ENCODE measurements around the gene TCEA3.

The TCEA3 gene

DNA sequence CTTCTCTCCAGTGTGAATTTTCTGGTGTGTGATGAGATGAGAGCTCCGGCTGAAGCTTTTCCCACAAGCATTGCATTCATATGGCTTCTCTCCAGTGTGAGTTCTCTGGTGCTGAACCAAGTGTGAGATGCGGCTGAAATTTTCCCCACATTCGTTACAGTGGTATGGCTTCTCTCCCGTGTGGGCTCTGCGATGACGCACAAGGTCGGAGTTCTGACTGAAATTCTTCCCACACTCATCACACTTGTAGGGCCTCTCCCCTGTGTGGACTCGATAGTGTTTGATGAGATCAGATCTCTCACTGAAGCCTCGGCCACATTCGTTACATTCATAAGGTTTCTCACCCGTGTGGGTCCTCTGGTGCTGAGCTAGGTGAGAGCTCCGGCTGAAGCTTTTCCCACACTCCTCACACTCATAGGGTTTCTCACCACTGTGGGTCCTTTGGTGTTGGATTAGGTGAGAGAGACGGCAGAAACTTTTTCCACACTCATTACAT is 62.3 kb downstream of the TCEA3 start:
- no peak for DNase-seq

DNA sequence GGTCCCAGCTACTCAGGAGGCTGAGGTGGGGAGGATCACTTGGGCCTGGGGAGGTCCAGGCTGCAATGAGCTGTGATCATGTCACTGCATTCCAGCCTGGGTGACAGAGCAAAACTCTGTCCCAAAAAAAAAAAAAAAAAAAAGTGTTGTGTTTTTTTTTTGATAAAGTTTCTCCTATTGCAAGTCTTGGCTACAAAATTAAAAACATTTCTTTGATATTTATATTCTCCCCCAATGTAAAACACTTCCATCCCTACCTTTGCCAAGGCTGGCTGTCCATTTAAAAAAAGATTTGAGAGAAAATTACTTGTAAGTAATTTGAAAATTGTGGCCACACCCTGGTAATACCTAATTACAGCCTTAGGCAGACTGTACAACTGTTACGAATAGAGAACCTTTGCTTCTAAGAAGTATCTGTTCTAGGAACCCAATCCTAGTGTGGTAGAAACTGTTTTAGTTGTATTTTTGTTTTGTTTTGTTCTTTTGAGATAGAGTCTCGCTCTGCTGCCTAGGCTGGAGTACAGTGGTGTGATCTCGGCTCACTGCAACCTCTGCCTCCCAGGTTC is 66.2 kb downstream of the TCEA3 start:
- DNase-seq, result no peak

GRCh38 chr1:23357138-23357908 is 67.2 kb downstream of the TCEA3 start:
- DNase-seq, result no peak

- DNase-seq, result no peak
Observed at GRCh38 chr1:23356471-23357137, 67.9 kb downstream of the TCEA3 start.

- DNase-seq, result no peak
Observed at GRCh38 chr1:23354245-23354644, 70.3 kb downstream of the TCEA3 start.

GRCh38 chr1:23352096-23352695 is 72.4 kb downstream of the TCEA3 start:
- no peak for DNase-seq

GRCh38 chr1:23345920-23346319 is 78.6 kb downstream of the TCEA3 start:
- no peak for DNase-seq

- DNase-seq, result no peak
Observed at GRCh38 chr1:23344987-23345472, 79.5 kb downstream of the TCEA3 start.

- DNase-seq, result peak; percentile 100
Observed at GRCh38 chr1:23344111-23344986, 80.2 kb downstream of the TCEA3 start, which contains the start of gene HNRNPR. Gene HNRNPR, minus strand, starts transcription at chr1:23344284. Its CDS starts 3,276 bp downstream, at chr1:23341008.

DNA sequence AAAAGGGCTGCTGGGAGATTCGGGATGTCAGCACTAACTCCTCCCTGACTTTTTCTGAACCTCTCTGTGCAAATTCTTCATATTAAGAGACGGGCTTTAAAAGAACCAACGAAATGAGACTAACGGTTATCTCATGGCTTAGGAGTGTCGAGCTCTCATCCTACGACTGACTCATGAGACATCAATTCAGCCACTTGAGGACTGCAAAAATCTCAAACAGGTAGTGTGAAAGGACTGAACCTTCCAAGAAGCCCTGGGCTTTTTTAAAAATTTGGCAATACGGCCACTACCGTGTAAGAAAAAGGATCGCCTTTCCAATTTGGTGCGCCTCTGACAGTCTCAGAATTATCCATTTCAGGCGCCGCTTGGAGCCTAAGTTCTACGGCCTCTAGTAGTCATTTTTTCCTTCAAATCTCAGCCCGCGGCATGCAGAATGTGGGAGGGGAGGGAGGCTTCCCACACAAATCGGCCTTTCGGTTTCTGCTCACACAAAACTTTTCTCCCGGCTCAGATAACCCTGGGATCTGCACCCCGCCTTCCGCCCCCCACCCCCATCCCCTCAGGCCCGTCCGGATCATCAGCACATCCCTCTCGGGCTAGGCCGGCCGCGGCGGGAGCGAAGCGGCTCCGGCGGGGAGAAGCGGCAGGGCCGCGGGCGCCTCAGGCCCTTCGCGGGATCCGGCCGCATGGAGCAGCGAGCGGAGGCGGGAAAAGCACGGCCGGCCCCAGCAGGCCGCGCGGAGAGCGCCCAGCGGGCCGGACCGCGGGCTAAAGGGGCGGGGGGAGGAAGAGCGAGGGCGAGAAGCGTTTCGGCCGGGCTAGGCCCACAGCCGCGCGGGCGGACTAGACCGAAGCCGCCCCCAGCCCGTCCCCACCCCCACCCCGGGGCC is 81.1 kb downstream of the TCEA3 start:
- no peak for DNase-seq

DNA sequence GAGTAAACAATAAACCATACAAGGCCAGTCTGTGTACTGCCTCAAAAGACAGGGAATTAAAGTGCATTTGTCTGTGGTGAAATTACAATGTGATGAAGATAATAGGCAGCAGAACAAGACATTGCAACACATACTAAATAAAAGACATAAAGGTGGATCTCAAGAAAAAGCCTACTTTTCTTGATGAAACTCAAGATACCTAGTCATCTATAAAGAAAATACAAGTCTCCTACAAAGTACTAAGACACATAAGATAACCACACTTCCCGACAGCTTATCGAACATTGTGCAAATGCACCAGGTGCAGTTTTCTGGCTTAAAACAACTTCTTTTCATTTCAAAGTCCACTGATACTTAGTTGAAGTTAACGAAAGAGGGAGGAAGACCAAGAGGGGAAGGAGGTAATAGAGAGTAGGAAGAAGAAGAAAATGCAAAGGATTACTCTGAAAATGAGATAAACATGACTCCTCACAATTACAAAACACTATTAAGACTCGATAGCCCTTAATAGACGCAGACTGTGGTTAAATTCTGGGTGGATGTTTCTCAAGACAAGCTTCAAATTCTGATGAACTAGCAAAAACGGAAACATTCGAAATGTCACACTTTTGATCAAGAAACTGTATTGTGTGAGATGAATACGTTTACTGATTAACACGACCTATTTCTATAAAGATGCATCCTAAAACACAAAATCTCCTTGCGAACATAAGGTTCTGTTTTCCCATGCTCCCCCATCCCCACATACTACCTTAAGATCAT is 82.4 kb downstream of the TCEA3 start:
- no peak for DNase-seq

DNA sequence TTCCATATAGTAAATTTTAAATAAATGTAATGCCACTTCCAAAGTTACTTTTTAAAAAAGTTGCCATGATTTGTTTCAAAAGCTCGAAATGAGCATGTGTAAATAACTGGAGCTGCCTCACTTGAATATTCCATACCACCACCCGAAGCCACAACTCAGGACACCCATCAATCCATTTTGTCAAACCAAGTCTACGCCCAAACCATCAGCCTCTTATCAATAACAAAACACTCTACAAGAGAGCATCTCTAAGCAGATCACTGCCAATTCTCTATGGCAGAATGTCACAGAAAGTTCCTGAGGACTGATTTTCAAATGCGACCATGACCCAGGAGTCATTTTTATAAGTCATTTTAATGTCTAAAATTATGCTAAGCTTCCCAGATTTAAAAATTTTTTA is 84.9 kb downstream of the TCEA3 start:
- DNase-seq, result no peak

DNA sequence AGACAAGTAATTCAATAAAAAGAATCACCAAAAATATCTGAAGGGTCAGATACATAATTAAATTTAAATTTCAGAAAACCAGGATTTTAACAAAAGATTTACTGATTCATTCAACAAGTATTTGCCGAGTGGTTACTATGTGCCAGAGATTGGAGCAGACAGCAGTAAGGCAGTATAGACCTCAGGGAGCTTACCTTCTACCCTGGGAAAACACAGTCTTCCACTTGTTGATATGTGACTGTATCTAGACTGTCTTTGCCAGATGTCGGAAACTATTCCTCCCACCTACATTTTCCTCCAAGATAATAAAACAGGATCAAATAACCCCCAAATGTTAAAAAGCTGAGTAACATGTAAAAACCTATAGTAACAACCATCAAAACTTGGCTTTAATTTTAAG is 86.7 kb downstream of the TCEA3 start:
- DNase-seq, result no peak

DNA sequence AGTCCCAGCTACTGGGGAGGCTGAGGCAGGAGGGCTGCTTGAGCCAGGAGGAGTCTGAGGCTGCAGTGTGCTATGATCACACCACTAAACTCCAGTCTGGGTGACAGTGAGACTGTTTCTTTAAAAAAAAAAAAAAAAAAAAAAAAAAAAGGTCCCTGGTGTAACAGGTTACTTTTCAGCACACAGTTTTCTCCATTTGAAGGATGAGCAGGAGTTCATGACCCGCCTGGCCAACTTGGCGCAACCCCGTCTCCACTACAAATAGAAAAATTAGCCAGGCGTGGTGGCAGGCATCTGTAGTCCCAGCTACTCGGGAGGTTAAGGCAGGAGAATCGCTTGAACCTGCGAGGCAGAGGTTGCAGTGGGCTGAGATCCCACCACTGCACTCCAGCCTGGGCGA is 92.8 kb downstream of the TCEA3 start:
- DNase-seq, result no peak

All from NCI-H510A (cell line).